Bronchial epithelial cell (primary cell): ENCODE results near the gene ITGA8. TPM values are rescaled to one million over a fixed set of nuclear protein-coding genes. Genes with fewer than 3 reads are reported as not detected.

Experiments
- DNase-seq: peaks from one replicate; pipeline ENCODE4 v3.0.0-alpha.2; 2010; ENCODE audit warnings: low read depth
- FAIRE-seq: peaks from 2 replicates; lab custom pipeline; 2011; peaks lifted over from hg19 to GRCh38; lab: Jason Lieb, UNC
- H3K27me3 ChIP-seq: 2 replicates; pipeline ENCODE4 v1.5.1; 2011; ENCODE audit warnings: low read length; ENCODE audit not compliant: control insufficient read depth, insufficient read depth
- H3K36me3 ChIP-seq: 2 replicates; pipeline ENCODE4 v1.5.1; 2011; ENCODE audit warnings: low read length; ENCODE audit not compliant: control insufficient read depth, insufficient read depth
- H3K4me3 ChIP-seq: 2 replicates; pipeline ENCODE4 v1.5.1; 2011; ENCODE audit warnings: mild to moderate bottlenecking, low read depth, low read length, control low read depth
- CTCF ChIP-seq: IDR thresholded peaks from 2 replicates; pipeline ENCODE4 v1.5.1; 2011; ENCODE audit warnings: mild to moderate bottlenecking, moderate library complexity, low read length, control low read depth, inconsistent platforms; ENCODE audit not compliant: insufficient read depth, severe bottlenecking
- total RNA-seq: library from RNA; depleted of rRNA; stranded (reverse); fragments of >200 nt; gene quantifications from 2 replicates; pipeline ENCODE4 v1.2.1, GENCODE V29; 2014

ITGA8 gene
- total RNA-seq, 1 donor from 2014 or later, result under 0.01 TPM

- Histone ChIP-seq H3K27me3 (no peaks in the 10 kb centered on the region), H3K36me3 (no peaks in the 10 kb centered on the region), H3K4me3 (no peak overlapping the region)
- DNase-seq (no peak), FAIRE-seq (no peak)
- no peak for TF ChIP-seq CTCF
These were observed 233.3 kb downstream of the ITGA8 start for GRCh38 chr10:15486404-15486803.

DNA sequence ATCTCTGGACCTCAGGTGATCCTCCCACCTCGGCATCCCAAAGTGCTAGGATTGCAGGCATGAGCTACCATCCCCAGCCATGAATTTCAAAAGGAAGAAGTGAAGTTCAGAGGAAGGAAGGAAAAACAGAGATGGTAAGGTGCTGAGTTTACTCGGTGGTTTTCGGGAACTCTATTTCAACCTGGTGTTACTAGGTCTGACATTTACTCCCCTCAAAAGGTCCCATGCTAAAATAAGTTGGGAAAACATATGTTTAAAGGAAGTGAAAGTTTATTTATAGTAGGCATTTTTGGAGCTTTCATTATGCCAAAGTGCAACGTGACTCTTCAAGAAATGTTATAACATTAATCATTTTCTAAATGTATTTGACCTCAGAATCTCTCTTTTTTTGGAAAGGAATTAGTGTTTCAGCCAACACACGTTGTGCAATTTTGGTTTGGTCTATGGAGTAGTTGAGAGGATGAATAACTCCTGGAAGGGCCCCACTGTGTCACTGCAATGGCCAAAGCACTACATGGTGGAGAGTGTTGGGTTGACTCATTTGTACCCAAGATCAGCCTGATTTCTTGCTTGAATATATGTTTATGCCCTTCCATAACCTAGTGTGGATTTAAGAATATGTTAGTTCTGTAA, 233.9 kb downstream of the ITGA8 start:
- TF ChIP-seq CTCF, result no peak
- H3K27me3 ChIP-seq, result no peaks in the 10 kb centered on the region
- FAIRE-seq (no peak), DNase-seq (no peak)
- no peak overlapping the region for H3K4me3 ChIP-seq
- H3K36me3 ChIP-seq, result no peaks in the 10 kb centered on the region

DNA sequence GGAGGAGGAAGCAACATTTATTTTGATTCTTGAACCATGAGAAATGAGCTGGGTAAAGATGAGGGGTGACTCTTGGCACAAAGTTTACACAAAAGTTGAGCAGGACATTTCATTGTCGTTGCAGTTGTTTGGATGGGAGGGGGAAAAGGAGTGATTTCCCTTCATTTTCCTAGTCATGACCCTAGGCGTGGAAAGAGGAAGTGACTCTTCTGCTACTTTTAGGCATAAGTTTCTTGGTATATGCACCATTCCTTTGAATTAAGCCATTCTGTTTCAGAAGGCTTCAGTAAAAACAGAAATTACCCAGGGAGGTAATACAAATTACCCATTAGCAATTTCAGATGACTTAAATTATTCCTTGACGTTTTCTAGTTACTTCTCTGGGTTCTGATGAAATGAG, 234.7 kb downstream of the ITGA8 start:
- no peak for DNase-seq
- Histone ChIP-seq H3K36me3 (no peaks in the 10 kb centered on the region), H3K27me3 (no peaks in the 10 kb centered on the region), H3K4me3 (no peak overlapping the region)
- no peak for FAIRE-seq
- no peak for TF ChIP-seq CTCF

- FAIRE-seq (no peak), DNase-seq (no peak)
- Histone ChIP-seq H3K27me3 (no peaks in the 10 kb centered on the region), H3K4me3 (no peak overlapping the region), H3K36me3 (no peaks in the 10 kb centered on the region)
- no peak for TF ChIP-seq CTCF
These were observed 235.6 kb downstream of the ITGA8 start for GRCh38 chr10:15484128-15484527.

GRCh38 chr10:15483215-15484075, 236.3 kb downstream of the ITGA8 start:
- DNase-seq, result no peak
- H3K36me3 ChIP-seq, result no peaks in the 10 kb centered on the region
- H3K27me3 ChIP-seq, result no peaks in the 10 kb centered on the region
- no peak for TF ChIP-seq CTCF
- H3K4me3 ChIP-seq, result no peak overlapping the region
- FAIRE-seq, result no peak

DNA sequence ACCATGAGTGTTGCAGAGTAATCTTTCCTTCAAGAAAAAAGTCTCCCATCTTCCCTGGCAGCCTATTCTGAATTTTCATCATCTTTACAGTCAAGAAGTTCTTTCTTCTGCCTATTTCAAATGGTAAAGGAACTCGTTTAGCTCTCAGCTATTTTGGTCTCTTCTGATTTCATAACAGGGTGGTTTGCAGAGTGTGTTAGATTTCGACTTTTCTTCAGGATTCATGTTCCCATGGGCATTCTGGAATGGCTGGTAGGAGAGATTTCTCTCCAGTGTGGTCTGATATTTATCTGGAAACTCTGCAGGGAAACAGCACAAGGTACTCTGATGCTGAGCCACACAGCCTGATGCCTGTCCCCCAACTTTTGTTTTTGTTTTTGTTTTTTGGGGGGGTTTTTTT, 237.6 kb downstream of the ITGA8 start:
- H3K4me3 ChIP-seq, result no peak overlapping the region
- no peaks in the 10 kb centered on the region for H3K36me3 ChIP-seq
- DNase-seq (no peak), FAIRE-seq (no peak)
- H3K27me3 ChIP-seq, result no peaks in the 10 kb centered on the region
- TF ChIP-seq CTCF, result no peak
